B cell (primary cell): ENCODE results near the gene ADCK2.

ENCODE experiments used
- CTCF ChIP-seq: fragments of 200-600 bp; IDR thresholded peaks from one replicate; pipeline ENCODE4 v1.8.0; 2022; ENCODE audit warnings: antibody characterized with exemption, mild to moderate bottlenecking
- EZH2 ChIP-seq: IDR thresholded peaks from 2 replicates; pipeline ENCODE4 v1.6.1; 2012; ENCODE audit warnings: borderline replicate concordance, low read depth, mild to moderate bottlenecking, moderate library complexity, low read length; ENCODE audit not compliant: insufficient read depth, poor library complexity, severe bottlenecking

GRCh38 chr7:140671966-140672365 is 779 bp upstream of the ADCK2 start:
- TF ChIP-seq CTCF = no peak
- TF ChIP-seq EZH2 = no peak
